ENCODE data around the gene CDCA4.
"Not testable (repeated sequence)": the region's sequence is repeated elsewhere in the genome, so short reads cannot be mapped to it uniquely, and the experiment has no call there.

Gene CDCA4

DNA sequence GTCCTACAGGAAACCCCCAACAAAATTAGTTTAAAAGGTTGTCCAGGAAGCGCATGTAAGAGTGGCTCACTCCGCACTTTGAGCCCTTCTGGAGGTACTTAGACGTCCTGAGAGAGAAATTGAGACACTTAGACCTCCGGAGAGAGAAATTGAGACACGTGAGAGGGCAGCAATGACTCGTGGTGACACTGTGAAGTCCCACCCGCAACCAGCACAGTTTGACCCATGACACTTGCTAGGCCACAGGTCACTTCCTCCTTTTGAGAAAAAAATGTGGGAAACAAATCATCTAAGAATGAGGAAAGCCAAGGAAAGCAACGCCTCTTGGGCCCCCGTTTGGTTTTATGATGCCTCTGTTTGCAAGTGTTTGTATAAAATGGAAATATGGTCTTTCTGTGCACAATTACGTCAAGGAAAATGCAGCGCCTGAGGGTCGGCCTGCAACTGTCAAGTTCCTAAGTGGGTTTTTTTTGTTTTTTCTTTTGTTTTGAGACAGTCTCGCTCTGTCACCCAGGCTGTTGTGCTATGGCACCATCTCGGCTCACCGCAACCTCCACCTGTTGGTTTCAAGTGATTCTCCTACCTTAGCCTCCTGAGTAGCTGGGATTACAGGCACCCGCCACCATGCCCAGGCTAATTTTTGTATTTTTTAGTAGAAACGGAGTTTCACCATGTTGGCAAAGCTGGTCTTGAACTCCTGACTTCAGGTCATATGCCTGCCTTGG is 13.6 kb upstream of the CDCA4 start:
- H3K36me3 ChIP-seq (ENCODE audit: control insufficient read depth in 5 of 5, insufficient read depth in 5 of 5, low read length in 5 of 5), result no peaks in the 10 kb centered on the region
- peaks cover 0 to 10% (median 3%) of the 10 kb centered on the region in 5 donors for H3K27me3 ChIP-seq (ENCODE audit: control insufficient read depth in 5 of 5, insufficient read depth in 4 of 5, low read length in 5 of 5)
- H3K9me3 ChIP-seq (ENCODE audit: control insufficient read depth in 5 of 5, low read length in 5 of 5), result no peaks in the 10 kb centered on the region
- H3K27ac ChIP-seq (ENCODE audit: low read depth, low read length), result no peak overlapping the region
- no peak overlapping the region for H3K4me3 ChIP-seq (ENCODE audit: low read depth in 1 of 5, low read length in 5 of 5)
- H3K4me1 ChIP-seq (ENCODE audit: control insufficient read depth in 5 of 5, insufficient read depth in 5 of 5, low read length in 5 of 5), result peaks cover 2 to 8% (median 3%) of the 10 kb centered on the region in 5 donors
- H3K9ac ChIP-seq (ENCODE audit: low read length in 5 of 5), result no peak overlapping the region

DNA sequence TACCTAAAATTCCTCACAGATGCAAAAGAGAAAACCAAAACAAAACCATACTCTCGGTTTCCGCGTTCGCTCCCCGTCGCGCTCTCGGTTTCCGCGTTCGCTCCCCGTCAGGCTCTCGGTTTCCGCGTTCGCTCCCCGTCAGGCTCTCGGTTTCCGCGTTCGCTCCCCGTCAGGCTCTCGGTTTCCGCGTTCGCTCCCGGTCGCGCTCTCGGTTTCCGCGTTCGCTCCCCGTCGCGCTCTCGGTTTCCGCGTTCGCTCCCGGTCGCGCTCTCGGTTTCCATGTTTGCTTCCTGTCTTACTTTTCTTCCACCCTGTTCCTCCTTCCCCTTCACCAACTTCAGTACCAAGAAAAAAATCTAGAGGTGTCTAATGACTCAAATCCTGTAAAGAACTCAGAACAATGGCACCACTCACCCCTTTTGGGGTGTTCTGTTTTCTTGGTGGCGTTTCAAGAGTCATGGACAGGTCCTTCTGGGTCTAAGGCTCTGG is 12.6 kb upstream of the CDCA4 start:
- not testable (repeated sequence) for H3K27me3 ChIP-seq (ENCODE audit: control insufficient read depth in 5 of 5, insufficient read depth in 4 of 5, low read length in 5 of 5); H3K27ac ChIP-seq (ENCODE audit: low read depth, low read length); H3K36me3 ChIP-seq (ENCODE audit: control insufficient read depth in 5 of 5, insufficient read depth in 5 of 5, low read length in 5 of 5); H3K9me3 ChIP-seq (ENCODE audit: control insufficient read depth in 5 of 5, low read length in 5 of 5); H3K4me1 ChIP-seq (ENCODE audit: control insufficient read depth in 5 of 5, insufficient read depth in 5 of 5, low read length in 5 of 5)
- H3K9ac ChIP-seq (ENCODE audit: low read length in 5 of 5), result peak overlapping the region in 3 of 5 donors; percentile 21 to 66 (median 35)
- H3K4me3 ChIP-seq (ENCODE audit: low read depth in 1 of 5, low read length in 5 of 5), result peak overlapping the region; percentile 53 to 75 (median 61)

DNA sequence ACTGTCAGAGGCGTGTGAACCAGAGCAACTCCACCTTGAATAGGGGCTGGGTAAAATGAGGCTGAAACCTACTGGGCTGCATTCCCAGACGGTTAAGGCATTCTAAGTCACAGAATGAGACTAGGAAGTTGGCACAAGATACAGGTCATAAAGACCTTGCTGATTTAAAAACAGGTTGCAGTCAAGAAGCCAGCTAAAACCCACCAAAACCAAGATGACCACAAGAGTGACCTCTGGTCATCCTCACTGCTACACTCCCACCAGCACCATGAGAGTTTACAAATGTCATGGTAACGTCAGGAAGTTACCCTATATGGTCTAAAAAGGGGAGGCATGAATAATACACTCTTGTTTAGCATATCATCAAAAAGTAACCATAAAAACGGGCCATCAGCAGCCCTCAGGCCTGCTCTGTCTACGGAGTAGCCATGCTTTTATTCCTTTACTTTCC is 11.6 kb upstream of the CDCA4 start:
- H3K9ac ChIP-seq (ENCODE audit: low read length in 5 of 5); H3K36me3 ChIP-seq (ENCODE audit: control insufficient read depth in 5 of 5, insufficient read depth in 5 of 5, low read length in 5 of 5); H3K27ac ChIP-seq (ENCODE audit: low read depth, low read length); H3K4me1 ChIP-seq (ENCODE audit: control insufficient read depth in 5 of 5, insufficient read depth in 5 of 5, low read length in 5 of 5); H3K9me3 ChIP-seq (ENCODE audit: control insufficient read depth in 5 of 5, low read length in 5 of 5); H3K27me3 ChIP-seq (ENCODE audit: control insufficient read depth in 5 of 5, insufficient read depth in 4 of 5, low read length in 5 of 5): not testable (repeated sequence)
- H3K4me3 ChIP-seq (ENCODE audit: low read depth in 1 of 5, low read length in 5 of 5), result peak overlapping the region in 3 of 5 donors; percentile 61 to 75 (median 70)

DNA sequence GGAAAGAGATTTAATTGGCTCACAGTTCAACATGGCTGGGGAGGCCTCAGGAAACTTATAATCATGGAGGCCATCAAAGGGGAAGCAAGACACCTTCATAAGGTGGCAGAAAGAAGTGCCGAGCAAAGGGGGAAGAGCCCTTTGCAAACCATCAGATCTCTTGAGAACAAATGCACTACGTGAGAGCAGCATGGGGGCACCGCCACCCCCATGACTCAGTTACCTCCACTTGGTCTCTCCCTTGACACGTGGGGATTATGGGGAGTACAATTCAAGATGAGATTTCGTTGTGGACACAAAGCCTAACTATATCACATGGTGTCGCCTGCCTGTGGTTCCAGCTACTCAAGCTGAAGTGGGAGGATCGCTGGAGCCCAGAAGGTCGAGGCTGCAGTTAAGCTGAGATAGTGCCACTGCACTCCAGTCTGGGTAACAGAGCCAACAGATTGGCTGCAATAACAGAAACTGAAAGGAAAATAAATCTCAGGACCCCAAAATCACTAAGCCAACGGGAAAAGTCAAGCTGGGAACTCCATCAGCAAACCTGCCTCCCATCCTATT is 10.0 kb upstream of the CDCA4 start:
- no peak overlapping the region for H3K27ac ChIP-seq (ENCODE audit: low read depth, low read length)
- H3K9me3 ChIP-seq (ENCODE audit: control insufficient read depth in 5 of 5, low read length in 5 of 5), result no peaks in the 10 kb centered on the region
- H3K4me3 ChIP-seq (ENCODE audit: low read depth in 1 of 5, low read length in 5 of 5), result no peak overlapping the region
- H3K9ac ChIP-seq (ENCODE audit: low read length in 5 of 5), result no peak overlapping the region
- H3K36me3 ChIP-seq (ENCODE audit: control insufficient read depth in 5 of 5, insufficient read depth in 5 of 5, low read length in 5 of 5), result no peaks in the 10 kb centered on the region
- H3K27me3 ChIP-seq (ENCODE audit: control insufficient read depth in 5 of 5, insufficient read depth in 4 of 5, low read length in 5 of 5), result peaks cover 0 to 9% (median 3%) of the 10 kb centered on the region in 5 donors
- peaks cover 2 to 8% (median 3%) of the 10 kb centered on the region in 5 donors for H3K4me1 ChIP-seq (ENCODE audit: control insufficient read depth in 5 of 5, insufficient read depth in 5 of 5, low read length in 5 of 5)

DNA sequence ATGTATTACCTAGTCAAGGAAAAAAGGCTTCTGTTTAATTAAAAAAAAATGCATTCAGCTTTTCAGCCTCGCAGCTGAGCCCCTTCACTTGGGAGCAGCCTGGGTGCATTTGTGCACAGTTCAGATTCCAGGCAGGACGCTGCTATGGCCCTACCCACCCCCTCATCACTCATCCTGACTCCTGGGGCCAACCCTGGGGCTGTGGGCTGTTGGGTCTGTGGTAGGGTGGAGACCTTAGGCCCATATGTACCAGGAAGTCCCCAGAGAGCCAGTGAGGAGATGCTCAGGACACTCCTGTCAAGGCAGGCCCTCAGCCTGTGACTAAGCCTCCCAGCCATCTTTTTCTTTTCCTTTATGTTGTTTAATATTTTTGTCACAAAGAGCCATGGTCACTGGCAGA is 9.3 kb upstream of the CDCA4 start:
- Histone ChIP-seq H3K9ac (ENCODE audit: low read length in 5 of 5) (no peak overlapping the region), H3K36me3 (ENCODE audit: control insufficient read depth in 5 of 5, insufficient read depth in 5 of 5, low read length in 5 of 5) (no peaks in the 10 kb centered on the region), H3K4me3 (ENCODE audit: low read depth in 1 of 5, low read length in 5 of 5) (no peak overlapping the region)

DNA sequence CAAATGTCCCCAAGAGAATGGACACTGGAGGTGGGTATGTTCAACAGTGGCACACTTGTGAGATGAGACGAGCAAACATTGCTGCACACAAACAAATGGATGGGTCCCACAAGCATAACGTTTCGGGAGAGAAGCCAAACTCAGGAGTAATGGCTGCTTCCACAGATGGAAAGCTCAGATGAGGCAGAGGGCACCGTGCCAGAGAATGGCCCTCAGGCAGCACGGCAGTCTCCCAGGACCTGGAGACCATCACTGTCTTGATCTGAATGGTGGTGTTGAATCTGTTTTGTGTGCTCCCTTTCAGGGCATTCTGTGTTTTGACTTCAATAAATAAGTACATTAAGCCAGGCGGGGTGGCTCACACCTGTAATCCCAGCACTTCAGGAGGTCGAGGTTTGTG is 8.5 kb upstream of the CDCA4 start:
- Histone ChIP-seq H3K9ac (ENCODE audit: low read length in 5 of 5) (no peak overlapping the region), H3K4me1 (ENCODE audit: control insufficient read depth in 5 of 5, insufficient read depth in 5 of 5, low read length in 5 of 5) (peaks cover 2 to 8% (median 3%) of the 10 kb centered on the region in 5 donors), H3K27ac (ENCODE audit: low read depth, low read length) (no peak overlapping the region), H3K36me3 (ENCODE audit: control insufficient read depth in 5 of 5, insufficient read depth in 5 of 5, low read length in 5 of 5) (no peaks in the 10 kb centered on the region), H3K4me3 (ENCODE audit: low read depth in 1 of 5, low read length in 5 of 5) (no peak overlapping the region), H3K9me3 (ENCODE audit: control insufficient read depth in 5 of 5, low read length in 5 of 5) (no peaks in the 10 kb centered on the region), H3K27me3 (ENCODE audit: control insufficient read depth in 5 of 5, insufficient read depth in 4 of 5, low read length in 5 of 5) (peaks cover 0 to 9% (median 3%) of the 10 kb centered on the region in 5 donors)

More for the DNA sequence above, 9.3 kb upstream of the CDCA4 start:
- H3K27me3 ChIP-seq (ENCODE audit: control insufficient read depth in 5 of 5, insufficient read depth in 4 of 5, low read length in 5 of 5), result peaks cover 0 to 9% (median 3%) of the 10 kb centered on the region in 5 donors
- H3K4me1 ChIP-seq (ENCODE audit: control insufficient read depth in 5 of 5, insufficient read depth in 5 of 5, low read length in 5 of 5), result peaks cover 2 to 8% (median 3%) of the 10 kb centered on the region in 5 donors
- no peaks in the 10 kb centered on the region for H3K9me3 ChIP-seq (ENCODE audit: control insufficient read depth in 5 of 5, low read length in 5 of 5)
- no peak overlapping the region for H3K27ac ChIP-seq (ENCODE audit: low read depth, low read length)

DNA sequence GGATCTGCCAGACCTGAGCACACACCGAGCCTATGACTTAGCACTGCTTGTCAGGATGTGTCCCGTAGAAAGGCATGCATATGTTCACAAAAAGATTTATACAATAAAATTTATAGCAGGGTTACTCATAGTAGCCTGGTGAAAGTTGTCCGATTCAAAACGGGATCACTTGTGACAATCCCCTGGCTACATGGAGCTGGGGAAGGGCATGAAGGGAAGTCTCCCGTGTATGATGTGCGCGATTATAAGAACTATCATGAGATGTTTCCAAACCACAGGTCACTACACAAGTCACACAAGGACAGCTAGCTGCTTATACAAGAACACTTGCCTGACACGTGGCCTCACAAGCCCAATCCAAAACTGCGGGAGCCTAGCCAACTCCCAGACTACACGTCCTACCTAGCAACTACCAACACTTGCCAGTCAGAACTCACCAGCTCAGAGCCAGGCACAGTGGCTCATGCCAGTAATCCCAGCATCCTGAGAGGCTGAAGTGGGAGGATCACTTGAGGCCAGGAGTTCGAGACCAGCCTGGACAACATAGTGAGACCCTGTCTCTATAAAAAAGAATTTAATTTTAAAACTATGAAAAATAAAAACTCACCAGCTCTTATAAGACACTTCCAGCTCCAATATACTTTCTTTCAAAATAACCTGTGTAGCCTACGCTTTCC is 7.5 kb upstream of the CDCA4 start:
- Histone ChIP-seq H3K27ac (ENCODE audit: low read depth, low read length) (no peak overlapping the region), H3K4me1 (ENCODE audit: control insufficient read depth in 5 of 5, insufficient read depth in 5 of 5, low read length in 5 of 5) (peaks cover 0 to 3% (median 2%) of the 10 kb centered on the region in 5 donors), H3K9me3 (ENCODE audit: control insufficient read depth in 5 of 5, low read length in 5 of 5) (no peaks in the 10 kb centered on the region), H3K27me3 (ENCODE audit: control insufficient read depth in 5 of 5, insufficient read depth in 4 of 5, low read length in 5 of 5) (peaks cover 0 to under 1% (median 0%) of the 10 kb centered on the region in 5 donors), H3K4me3 (ENCODE audit: low read depth in 1 of 5, low read length in 5 of 5) (no peak overlapping the region), H3K9ac (ENCODE audit: low read length in 5 of 5) (no peak overlapping the region), H3K36me3 (ENCODE audit: control insufficient read depth in 5 of 5, insufficient read depth in 5 of 5, low read length in 5 of 5) (no peaks in the 10 kb centered on the region)

DNA sequence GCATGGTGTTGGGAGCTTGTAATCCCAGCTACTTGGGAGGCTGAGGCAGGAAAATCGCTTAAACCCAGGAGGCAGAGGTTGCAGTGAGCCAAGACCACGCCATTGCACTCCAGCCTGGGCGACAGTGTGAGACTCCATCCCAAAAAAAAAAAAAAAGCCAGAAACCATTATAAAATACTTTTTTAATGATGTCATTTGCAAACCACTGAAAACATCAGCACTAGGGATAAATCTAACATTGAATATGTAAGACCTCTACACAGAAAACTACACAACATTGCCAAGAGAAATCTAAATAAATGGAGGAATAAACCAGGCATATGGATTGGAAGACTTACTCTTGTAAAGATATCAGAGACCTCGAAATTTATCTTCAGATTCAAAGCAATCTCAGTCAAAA is 6.8 kb upstream of the CDCA4 start:
- not testable (repeated sequence) for H3K9ac ChIP-seq (ENCODE audit: low read length in 5 of 5); H3K4me3 ChIP-seq (ENCODE audit: low read depth in 1 of 5, low read length in 5 of 5); H3K27me3 ChIP-seq (ENCODE audit: control insufficient read depth in 5 of 5, insufficient read depth in 4 of 5, low read length in 5 of 5); H3K9me3 ChIP-seq (ENCODE audit: control insufficient read depth in 5 of 5, low read length in 5 of 5); H3K27ac ChIP-seq (ENCODE audit: low read depth, low read length); H3K36me3 ChIP-seq (ENCODE audit: control insufficient read depth in 5 of 5, insufficient read depth in 5 of 5, low read length in 5 of 5); H3K4me1 ChIP-seq (ENCODE audit: control insufficient read depth in 5 of 5, insufficient read depth in 5 of 5, low read length in 5 of 5)

DNA sequence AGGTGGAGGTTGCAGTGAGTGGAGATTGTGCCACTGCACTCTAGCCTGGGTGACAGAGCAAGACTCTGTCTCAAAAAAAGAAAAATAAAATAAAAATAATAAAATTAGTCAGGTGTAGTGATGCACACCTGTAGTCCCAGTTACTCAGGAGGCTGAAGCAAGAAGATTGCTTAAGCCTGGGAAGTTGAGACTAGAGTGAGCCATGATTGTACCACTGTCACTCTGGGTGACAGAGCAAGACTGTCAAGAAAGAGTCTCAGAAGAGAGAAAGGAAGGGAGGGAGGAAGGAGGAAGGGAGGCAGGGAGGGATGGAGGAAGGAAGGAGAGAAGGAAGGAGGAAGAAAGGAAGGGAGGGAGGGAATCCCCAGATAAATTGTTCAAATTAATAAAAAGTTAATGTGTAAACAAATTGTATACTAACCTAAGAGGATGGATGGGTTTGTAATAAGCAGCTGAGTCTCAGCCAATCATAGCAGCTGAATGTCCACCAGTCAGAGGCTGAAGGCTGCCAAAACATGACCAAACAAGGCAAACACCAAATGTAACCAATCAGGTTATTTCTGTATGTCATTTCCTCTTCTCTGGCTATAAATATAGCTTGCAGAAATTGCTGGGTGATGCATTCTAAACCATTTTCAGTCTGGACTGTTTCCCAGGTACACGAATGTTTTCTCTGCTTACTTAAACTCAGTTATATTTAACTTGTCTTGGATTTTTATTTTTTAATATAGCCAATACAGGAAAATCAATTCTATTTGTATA is 6.1 kb upstream of the CDCA4 start:
- no peak overlapping the region for H3K27ac ChIP-seq (ENCODE audit: low read depth, low read length)
- H3K9ac ChIP-seq (ENCODE audit: low read length in 5 of 5), result no peak overlapping the region
- no peak overlapping the region for H3K4me3 ChIP-seq (ENCODE audit: low read depth in 1 of 5, low read length in 5 of 5)
- no peaks in the 10 kb centered on the region for H3K9me3 ChIP-seq (ENCODE audit: control insufficient read depth in 5 of 5, low read length in 5 of 5)
- H3K27me3 ChIP-seq (ENCODE audit: control insufficient read depth in 5 of 5, insufficient read depth in 4 of 5, low read length in 5 of 5), result no peaks in the 10 kb centered on the region
- H3K4me1 ChIP-seq (ENCODE audit: control insufficient read depth in 5 of 5, insufficient read depth in 5 of 5, low read length in 5 of 5), result peaks cover 0 to 3% (median 2%) of the 10 kb centered on the region in 5 donors
- no peaks in the 10 kb centered on the region for H3K36me3 ChIP-seq (ENCODE audit: control insufficient read depth in 5 of 5, insufficient read depth in 5 of 5, low read length in 5 of 5)
